AG10803 (cell line): ENCODE data around the gene SESN2.
A peak's percentile ranks its signal among the peaks of the same experiment; 100 is the strongest.

ENCODE experiments used
- DNase-seq: peaks from one replicate; pipeline ENCODE4 v3.0.0; 2010; ENCODE audit warnings: low read depth
- H3K4me3 ChIP-seq: 2 replicates; pipeline ENCODE4 v1.5.1; 2011; ENCODE audit warnings: mild to moderate bottlenecking, low read length, control low read depth
- CTCF ChIP-seq: conservative IDR thresholded peaks from 2 replicates; pipeline ENCODE4 v1.5.1; 2011; ENCODE audit warnings: mild to moderate bottlenecking, low read length, control low read depth, inconsistent platforms

The SESN2 gene

DNA sequence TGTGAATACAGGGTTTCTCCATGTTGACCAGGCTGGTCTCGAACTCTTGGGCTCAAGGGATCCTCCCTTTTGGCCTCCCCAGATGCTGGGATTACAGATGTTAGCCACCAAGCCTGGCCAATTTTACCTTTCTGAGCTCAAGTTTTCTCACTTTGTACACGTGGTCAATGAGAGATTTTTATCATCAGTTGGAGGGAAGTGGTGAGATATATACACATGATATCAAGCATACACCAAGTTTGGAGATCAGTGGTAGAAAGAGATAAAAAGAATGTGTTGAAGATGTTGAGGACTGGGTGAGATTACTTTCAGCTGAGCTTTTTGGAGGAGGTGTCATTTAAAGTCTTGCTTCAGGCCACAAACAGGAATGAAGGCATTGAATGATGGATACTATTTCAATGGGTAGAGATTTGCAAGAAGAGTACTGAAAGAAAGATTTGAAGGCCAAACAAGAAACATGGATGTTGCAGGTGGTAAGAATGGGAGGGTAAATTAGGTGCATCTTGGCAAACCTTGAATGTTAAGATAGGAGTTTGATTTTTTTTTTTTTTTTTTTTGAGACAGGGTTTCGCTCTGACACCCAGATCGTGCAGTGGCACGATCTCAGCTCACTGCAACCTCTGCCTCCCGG is 3.0 kb upstream of the SESN2 start:
- TF ChIP-seq CTCF, result no peak
- DNase-seq, result no peak
- H3K4me3 ChIP-seq, result no peak overlapping the region

DNA sequence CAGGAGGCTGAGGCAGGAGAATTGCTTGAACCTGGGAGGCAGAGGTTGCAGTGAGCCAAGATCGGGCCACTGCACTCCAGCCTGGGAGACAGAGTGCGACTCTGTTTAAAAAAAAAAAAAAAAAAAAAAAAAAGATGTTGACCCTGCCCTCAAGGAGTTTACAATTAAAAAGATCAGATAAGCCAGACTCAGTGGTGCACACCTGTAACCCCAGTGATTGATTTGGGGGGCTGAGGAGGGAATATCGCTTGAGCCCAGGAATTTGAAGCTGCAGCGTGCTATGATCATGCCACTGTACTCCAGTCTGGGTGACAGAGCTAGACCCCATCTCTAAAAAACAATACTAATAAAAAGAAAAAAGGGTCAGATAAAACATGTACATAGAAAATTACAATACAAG is 1.6 kb upstream of the SESN2 start:
- no peak overlapping the region for H3K4me3 ChIP-seq
- no peak for TF ChIP-seq CTCF
- no peak for DNase-seq

GRCh38 chr1:28258628-28259251 is 578 bp upstream of the SESN2 start:
- TF ChIP-seq CTCF, result no peak
- DNase-seq, result peak; percentile 48
- peak overlapping the region; percentile 51 for H3K4me3 ChIP-seq

GRCh38 chr1:28259934-28260802 is 850 bp downstream of the SESN2 start:
- peak; percentile 83 for DNase-seq
- H3K4me3 ChIP-seq, result peak overlapping the region; percentile 94
- no peak for TF ChIP-seq CTCF

DNA sequence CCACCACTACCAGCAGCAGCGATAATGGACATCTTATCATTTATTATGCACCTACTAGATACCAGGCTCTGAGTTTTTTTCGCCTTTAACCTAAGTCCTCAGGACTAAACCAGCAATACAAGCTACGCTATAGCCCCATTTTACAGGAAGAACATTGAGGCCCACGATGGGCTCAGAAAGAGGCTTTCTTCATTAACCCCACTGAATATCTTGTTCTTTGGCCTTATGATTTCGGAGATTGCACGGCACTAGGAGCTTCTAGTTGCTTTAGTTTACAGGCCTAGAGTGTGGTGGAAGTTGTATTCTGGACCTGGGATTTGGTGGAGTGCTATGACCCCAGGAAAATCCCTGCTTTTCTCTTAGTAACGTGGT is 1.5 kb downstream of the SESN2 start:
- no peak for TF ChIP-seq CTCF
- no peak for DNase-seq
- peak overlapping the region; percentile 94 for H3K4me3 ChIP-seq

DNA sequence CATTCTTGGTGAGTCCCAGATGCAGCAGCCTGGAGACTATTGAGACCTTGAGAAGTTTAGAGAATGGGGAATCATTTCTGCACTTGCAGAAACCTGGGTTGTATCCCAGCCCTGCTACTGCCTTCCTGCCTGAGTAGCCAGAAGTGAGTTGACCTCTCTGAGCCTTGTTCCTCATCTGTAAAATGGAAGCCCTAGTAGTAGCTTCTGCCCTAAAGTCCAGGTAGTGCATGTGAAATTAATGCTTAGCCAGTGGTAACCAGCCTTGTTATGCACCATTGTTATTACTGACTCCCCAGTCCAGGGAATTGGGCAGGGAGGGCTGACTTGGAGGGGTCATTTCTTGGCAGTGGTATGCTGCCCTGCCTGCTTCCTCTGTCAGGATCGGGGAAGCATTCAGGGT is 5.6 kb downstream of the SESN2 start:
- H3K4me3 ChIP-seq, result peak overlapping the region; percentile 29
- DNase-seq, result no peak
- TF ChIP-seq CTCF, result no peak
